Measurements from ENCODE around the gene COTL1. TPM values are rescaled to one million over a fixed set of nuclear protein-coding genes. Genes with fewer than 3 reads are reported as not detected.
A peak's percentile ranks its signal among the peaks of the same experiment; 100 is the strongest.

The COTL1 gene
- total RNA-seq, 4 donors from 2014 or later: 29.9 to 84.9 (median 52.6) TPM

GRCh38 chr16:84597931-84598351, 19.9 kb downstream of the COTL1 start:
- 51 to 58% methylated on average over 7 to 8 of the region's 8 CpGs for WGBS, 2 donors

GRCh38 chr16:84597528-84597896, 20.4 kb downstream of the COTL1 start:
- H3K4me1 ChIP-seq: peaks cover 0 to 73% (median 67%) of the 10 kb centered on the region in 4 donors
- DNase-seq (ENCODE audit: low spot score in 2 of 2): no peak
- H3K27ac ChIP-seq: peak overlapping the region in 3 of 4 donors; percentile 82 to 94 (median 93)
- 46 to 68% methylated on average over 6 of the region's 6 CpGs for WGBS, 2 donors
- H3K4me3 ChIP-seq: no peak overlapping the region
- no peaks in the 10 kb centered on the region for H3K9me3 ChIP-seq
- no peak for TF ChIP-seq EP300 (IDR thresholded peaks at IDR 0.05)
- no peak for TF ChIP-seq POLR2A (IDR thresholded peaks at IDR 0.05)
- no peak for TF ChIP-seq CTCF (IDR thresholded peaks at IDR 0.05)
- H3K36me3 ChIP-seq: peaks cover 0 to 4% (median 0%) of the 10 kb centered on the region in 3 donors
- H3K27me3 ChIP-seq: no peaks in the 10 kb centered on the region

More at GRCh38 chr16:84597931-84598351, 19.9 kb downstream of the COTL1 start:
- no peak for DNase-seq (ENCODE audit: low spot score in 2 of 2)
- H3K4me1 ChIP-seq: peaks cover 0 to 78% (median 71%) of the 10 kb centered on the region in 4 donors
- peak overlapping the region; percentile 40 to 94 (median 88) for H3K27ac ChIP-seq
- no peaks in the 10 kb centered on the region for H3K9me3 ChIP-seq
- peaks cover 0 to 1% (median 0%) of the 10 kb centered on the region in 3 donors for H3K36me3 ChIP-seq
- H3K4me3 ChIP-seq: no peak overlapping the region
- no peaks in the 10 kb centered on the region for H3K27me3 ChIP-seq
- TF ChIP-seq POLR2A (IDR thresholded peaks at IDR 0.05) (no peak), CTCF (IDR thresholded peaks at IDR 0.05) (no peak)

- no peaks in the 10 kb centered on the region for H3K9me3 ChIP-seq
- H3K4me1 ChIP-seq: peaks cover 0 to 68% (median 62%) of the 10 kb centered on the region in 4 donors
- H3K4me3 ChIP-seq: no peak overlapping the region
- peaks cover 0 to 4% (median 0%) of the 10 kb centered on the region in 3 donors for H3K36me3 ChIP-seq
- 91 to 95% methylated on average over 14 of the region's 14 CpGs for WGBS, 2 donors
- no peak for DNase-seq (ENCODE audit: low spot score in 2 of 2)
- H3K27ac ChIP-seq: peak overlapping the region in 3 of 4 donors; percentile 82 to 94 (median 93)
- TF ChIP-seq EP300 (IDR thresholded peaks at IDR 0.05) (no peak), CTCF (IDR thresholded peaks at IDR 0.05) (no peak), POLR2A (IDR thresholded peaks at IDR 0.05) (no peak)
- no peaks in the 10 kb centered on the region for H3K27me3 ChIP-seq
Observed at GRCh38 chr16:84596801-84597527, 20.9 kb downstream of the COTL1 start.

- Histone ChIP-seq H3K9me3 (no peaks in the 10 kb centered on the region), H3K36me3 (peaks cover 0 to 4% (median 0%) of the 10 kb centered on the region in 3 donors), H3K4me1 (peaks cover 0 to 60% (median 54%) of the 10 kb centered on the region in 4 donors), H3K4me3 (no peak overlapping the region), H3K27ac (peak overlapping the region in 2 of 4 donors; percentile 4 to 93), H3K27me3 (no peaks in the 10 kb centered on the region)
- DNase-seq (ENCODE audit: low spot score in 2 of 2): no peak
- no peak for TF ChIP-seq CTCF (IDR thresholded peaks at IDR 0.05)
- TF ChIP-seq EP300 (IDR thresholded peaks at IDR 0.05): no peak
- TF ChIP-seq POLR2A (IDR thresholded peaks at IDR 0.05): no peak
Observed at GRCh38 chr16:84596161-84596560, 21.7 kb downstream of the COTL1 start.

GRCh38 chr16:84595052-84595481, 22.8 kb downstream of the COTL1 start:
- H3K36me3 ChIP-seq: peaks cover 0 to 4% (median 0%) of the 10 kb centered on the region in 3 donors
- TF ChIP-seq CTCF (IDR thresholded peaks at IDR 0.05): no peak
- no peak for TF ChIP-seq EP300 (IDR thresholded peaks at IDR 0.05)
- no peak for TF ChIP-seq POLR2A (IDR thresholded peaks at IDR 0.05)
- no peak for DNase-seq (ENCODE audit: low spot score in 2 of 2)
- no peaks in the 10 kb centered on the region for H3K9me3 ChIP-seq
- peak overlapping the region in 3 of 4 donors; percentile 54 to 86 (median 57) for H3K27ac ChIP-seq
- H3K4me1 ChIP-seq: peaks cover 0 to 49% (median 43%) of the 10 kb centered on the region in 4 donors
- no peaks in the 10 kb centered on the region for H3K27me3 ChIP-seq
- WGBS, 2 donors: 71 to 77% methylated on average over 15 of the region's 15 CpGs
- peak overlapping the region in 1 of 4 donors; percentile 29 for H3K4me3 ChIP-seq
